Measurements from ENCODE around the gene SORBS2. TPM values are rescaled to one million over a fixed set of nuclear protein-coding genes. Genes with fewer than 3 reads are reported as not detected.

The SORBS2 gene
- total and polyA plus RNA-seq, 2 of the 8 experiments (the other 6 are each of a cell fraction or from before 2014, with no cell fraction given) = 73.0 to 87.1 TPM

GRCh38 chr4:185656467-185656931 is 155.5 kb downstream of the SORBS2 start:
- Histone ChIP-seq H4K91ac (replicated peaks; ENCODE audit: insufficient read length, low read length) (no peak overlapping the region), H3K4me2 (ENCODE audit: insufficient read depth in 1 of 2, low read depth in 2 of 2, low read length in 2 of 2) (peak overlapping the region; percentile 23 to 26; a peak in 2 of 4 replicates), H3K14ac (ENCODE audit: insufficient read length) (no peak overlapping the region), H2BK20ac (ENCODE audit: low read length) (no peak overlapping the region), H2BK12ac (ENCODE audit: low read depth, low read length) (no peak overlapping the region), H3K4me1 (replicated peaks in 1 of 4; ENCODE audit: control insufficient read depth in 3 of 4, insufficient read depth in 4 of 4, low read length in 3 of 4) (peaks cover 5 to 23% (median 14%) of the 10 kb centered on the region in 4 experiments), H3K4ac (replicated peaks; ENCODE audit: insufficient read length, low read depth, low read length) (no peak overlapping the region), H3K79me1 (ENCODE audit: low read depth, low read length) (no peaks in the 10 kb centered on the region; the same call in 1 of the 2 replicates), H3K27me3 (replicated peaks in 1 of 4; ENCODE audit: control insufficient read depth in 3 of 4, extremely low read depth in 1 of 4, insufficient read depth in 3 of 4, low read length in 3 of 4) (no peaks in the 10 kb centered on the region), H2BK5ac (ENCODE audit: low read depth, low read length) (peak overlapping the region; percentile 18; the same call in 1 of the 2 replicates), H3K4me3 (ENCODE audit: extremely low read depth in 1 of 4, insufficient read depth in 2 of 4, low read depth in 3 of 4, low read length in 4 of 4) (no peak overlapping the region), H2BK15ac (ENCODE audit: low read length) (no peak overlapping the region), H3K9me3 (ENCODE audit: insufficient read depth in 2 of 2, low read depth in 1 of 2, low read length in 1 of 2) (no peaks in the 10 kb centered on the region), H3K27ac (ENCODE audit: low read depth, low read length) (peak overlapping the region; percentile 26; the same call in 1 of the 2 replicates), H3K36me3 (ENCODE audit: control insufficient read depth in 2 of 4, insufficient read depth in 4 of 4, low read length in 3 of 4) (peaks cover 0 to 15% (median 3%) of the 10 kb centered on the region in 4 experiments; a peak in 6 of 8 replicates), H2BK120ac (replicated peaks; ENCODE audit: low read depth, low read length) (no peak overlapping the region), H2AFZ (ENCODE audit: low read length) (no peak overlapping the region), H3K23ac (ENCODE audit: insufficient read length) (no peak overlapping the region), H2AK5ac (ENCODE audit: low read depth, low read length) (no peak overlapping the region), H3K56ac (replicated peaks; ENCODE audit: insufficient read length, low read depth, low read length) (no peak overlapping the region), H3K79me2 (ENCODE audit: control insufficient read depth in 1 of 2, insufficient read depth in 2 of 2, low read length in 2 of 2) (no peaks in the 10 kb centered on the region), H4K20me1 (replicated peaks in 1 of 2; ENCODE audit: control insufficient read depth in 1 of 2, insufficient read depth in 2 of 2, low read length in 2 of 2) (no peaks in the 10 kb centered on the region), H3K23me2 (ENCODE audit: low read depth, low read length) (no peaks in the 10 kb centered on the region), H4K8ac (ENCODE audit: extremely low read depth, insufficient read depth, low read length) (peak overlapping the region; percentile 69; the same call in 1 of the 2 replicates), H3K18ac (ENCODE audit: extremely low read depth, low read length) (peak overlapping the region; percentile 71; the same call in 1 of the 2 replicates), H4K5ac (ENCODE audit: insufficient read length, low read depth, low read length) (peak overlapping the region; percentile 40), H3K9ac (replicated peaks in 1 of 4; ENCODE audit: extremely low read depth in 1 of 4, low read depth in 3 of 4, low read length in 3 of 4) (no peak overlapping the region)
- TF ChIP-seq TBP (IDR thresholded peaks at IDR 0.05; ENCODE audit: low read depth, low read length) = no peak
- TF ChIP-seq SP2 (IDR thresholded peaks at IDR 0.05; ENCODE audit: low read length) = no peak
- TF ChIP-seq RAD21 (IDR thresholded peaks at IDR 0.05 in 1 of 2, conservative IDR thresholded peaks at IDR 0.05 in 1 of 2; ENCODE audit: low read depth in 2 of 2, low read length in 2 of 2) = 0 out of 4 replicates have a peak, but pooled peaks of 1 of the 2 experiments have one; percentile 1
- peak; percentile 89 for TF ChIP-seq TEAD4 (IDR thresholded peaks at IDR 0.05; ENCODE audit: low read depth, low read length)
- FAIRE-seq (no peak), DNase-seq (ENCODE audit: low read depth in 1 of 2, low spot score in 2 of 2) (peak; percentile 38 to 59)
- 58% methylated on average over 6 of the region's 6 CpGs; no CpG with 5 or more reads in 1 of the 2 experiments for WGBS, 2 experiments (ENCODE audit: extremely low coverage in 1 of 2, insufficient coverage in 1 of 2, insufficient read length in 1 of 2, insufficient replicate concordance in 2 of 2, low coverage in 1 of 2, low lambda C conversion rate in 2 of 2, missing lambda C conversion rate in 1 of 2)
- ChIA-PET POLR2A (ENCODE audit: partially characterized antibody) (interaction anchor here (1.0 kb wide), 1 partner anchor 17 kb away, joined by 3 read pairs; no protein-coding TSS in a partner anchor), CTCF (ENCODE audit: partially characterized antibody) (interaction anchor here (0.6 to 1.3 kb wide), 7 partner anchors 12 to 365 kb away, joined by 3 read pairs; no protein-coding TSS in a partner anchor)
